Sigmoid colon (tissue), 7 donors: ENCODE measurements around the gene RHEX. TPM values are rescaled to one million over a fixed set of nuclear protein-coding genes. Genes with fewer than 3 reads are reported as not detected.
A peak's percentile ranks its signal among the peaks of the same experiment; 100 is the strongest.

Source experiments
- DNase-seq: peaks from one replicate; pipeline ENCODE4 v3.0.0-alpha.2; 2019
- H3K27ac ChIP-seq, 4 donors: fragments of 200-600 bp; sonication (generic); one replicate each; pipeline ENCODE4 v1.5.1; 2016 to 2019; ENCODE audit warnings: mild to moderate bottlenecking in 1 of 4
- H3K27me3 ChIP-seq, 3 donors: fragments of 200-600 bp; sonication (generic); one replicate each; pipeline ENCODE4 v1.5.1; 2019; ENCODE audit warnings: mild to moderate bottlenecking in 1 of 3
- H3K36me3 ChIP-seq, 4 donors: fragments of 200-600 bp; sonication (generic); one replicate each; pipeline ENCODE4 v1.5.1; 2016 to 2019
- H3K4me1 ChIP-seq, 4 donors: fragments of 200-600 bp; sonication (generic); one replicate each; pipeline ENCODE4 v1.5.1; 2017 to 2019
- H3K4me3 ChIP-seq, 4 donors: fragments of 200-600 bp; sonication (generic); one replicate each; pipeline ENCODE4 v1.5.1; 2017 to 2019; ENCODE audit warnings: mild to moderate bottlenecking in 2 of 4, moderate library complexity in 1 of 4
- H3K9me3 ChIP-seq, 4 donors: fragments of 200-600 bp in 3 of 4; sonication (generic) in 3 of 4; one replicate each; pipeline versions ENCODE4 v1.5.1 to v1.6.1; 2013 to 2019
- EP300 ChIP-seq, 4 donors: sonication (generic); formaldehyde crosslinking; IDR thresholded peaks; one replicate each; pipeline ENCODE4 v1.6.1; 2017; ENCODE audit warnings: antibody characterized with exemption in 4 of 4
- POLR2A ChIP-seq, 2 donors: fragments of 450-650 bp; IDR thresholded peaks; one replicate each; pipeline ENCODE4 v1.6.1; 2016; ENCODE audit warnings: antibody characterized with exemption in 2 of 2, mild to moderate bottlenecking in 2 of 2, moderate library complexity in 2 of 2
- POLR2AphosphoS5 ChIP-seq, 4 donors: sonication (generic); formaldehyde crosslinking; IDR thresholded peaks; one replicate each; pipeline ENCODE4 v1.6.1; 2017; ENCODE audit warnings: antibody characterized with exemption in 4 of 4
- WGBS, 2 donors: extraction: QIAGEN DNeasy Blood & Tissue Kit; methylation state at CpG; one replicate each; pipeline ENCODE4 v1.1.7; 2013; 5-methylcytosine and 5-hydroxymethylcytosine counted together
- intact Hi-C: fragments of 100-400 bp; cut with DNase I; formaldehyde crosslinking; loops from one replicate; pipeline ENCODE4 v1.15.1; 2023
- polyA plus RNA-seq, 3 donors: library from polyadenylated mRNA; stranded (reverse); fragments of 200-250 nt; gene quantifications; one replicate each; pipeline ENCODE4 v1.2.3, GENCODE V29; 2013
- total RNA-seq, 4 donors: library from RNA; depleted of rRNA; stranded (reverse); fragments of >200 nt; gene quantifications; one replicate each; pipeline ENCODE4 v1.1.0, GENCODE V29; 2016
- TF ChIP-seq, protein P1 (sequence below), 4 experiments: fragments of 450-650 bp in 3 of 4; fragments of 200-600 bp in 1 of 4; IDR thresholded peaks; one replicate each; pipeline ENCODE4 v1.5.1; 2016 to 2019; ENCODE audit warnings: antibody characterized with exemption in 4 of 4, mild to moderate bottlenecking in 3 of 4, moderate library complexity in 2 of 4
- donor health status: healthy with polysubstance abuse.
- donor health status: Bipolar disorder and iron deficiency.
- donor health status: healthy.

Gene RHEX
- total and polyA plus RNA-seq, 7 donors = 0.54 to 3.6 (median 2.4) TPM; not detected in 4

- Histone ChIP-seq H3K36me3 (no peaks in the 10 kb centered on the region), H3K4me3 (no peak overlapping the region), H3K9me3 (no peaks in the 10 kb centered on the region), H3K27ac (no peak overlapping the region), H3K27me3 (no peaks in the 10 kb centered on the region), H3K4me1 (peaks cover 0 to 4% (median 0%) of the 10 kb centered on the region in 4 donors)
- 83 to 87% methylated on average over 4 of the region's 4 CpGs for WGBS, 2 donors
- no peak for DNase-seq
- intact Hi-C loops = no loop called here
- TF ChIP-seq, protein P1, sequence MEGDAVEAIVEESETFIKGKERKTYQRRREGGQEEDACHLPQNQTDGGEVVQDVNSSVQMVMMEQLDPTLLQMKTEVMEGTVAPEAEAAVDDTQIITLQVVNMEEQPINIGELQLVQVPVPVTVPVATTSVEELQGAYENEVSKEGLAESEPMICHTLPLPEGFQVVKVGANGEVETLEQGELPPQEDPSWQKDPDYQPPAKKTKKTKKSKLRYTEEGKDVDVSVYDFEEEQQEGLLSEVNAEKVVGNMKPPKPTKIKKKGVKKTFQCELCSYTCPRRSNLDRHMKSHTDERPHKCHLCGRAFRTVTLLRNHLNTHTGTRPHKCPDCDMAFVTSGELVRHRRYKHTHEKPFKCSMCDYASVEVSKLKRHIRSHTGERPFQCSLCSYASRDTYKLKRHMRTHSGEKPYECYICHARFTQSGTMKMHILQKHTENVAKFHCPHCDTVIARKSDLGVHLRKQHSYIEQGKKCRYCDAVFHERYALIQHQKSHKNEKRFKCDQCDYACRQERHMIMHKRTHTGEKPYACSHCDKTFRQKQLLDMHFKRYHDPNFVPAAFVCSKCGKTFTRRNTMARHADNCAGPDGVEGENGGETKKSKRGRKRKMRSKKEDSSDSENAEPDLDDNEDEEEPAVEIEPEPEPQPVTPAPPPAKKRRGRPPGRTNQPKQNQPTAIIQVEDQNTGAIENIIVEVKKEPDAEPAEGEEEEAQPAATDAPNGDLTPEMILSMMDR (IDR thresholded peaks at IDR 0.05) = no peak
- TF ChIP-seq EP300 (IDR thresholded peaks at IDR 0.05) = no peak
- TF ChIP-seq POLR2A (IDR thresholded peaks at IDR 0.05) = no peak
- no peak for TF ChIP-seq POLR2AphosphoS5 (IDR thresholded peaks at IDR 0.05)
These were observed 31.2 kb upstream of the RHEX start for GRCh38 chr1:206021626-206022365.

GRCh38 chr1:206022766-206023165 is 30.2 kb upstream of the RHEX start:
- intact Hi-C loops = no loop called here
- H3K4me3 ChIP-seq = no peak overlapping the region
- TF ChIP-seq POLR2A (IDR thresholded peaks at IDR 0.05) (no peak), EP300 (IDR thresholded peaks at IDR 0.05) (no peak), POLR2AphosphoS5 (IDR thresholded peaks at IDR 0.05) (no peak)
- TF ChIP-seq, protein P1 (IDR thresholded peaks at IDR 0.05) = no peak
- H3K27ac ChIP-seq = no peak overlapping the region
- no peak for DNase-seq
- no peaks in the 10 kb centered on the region for H3K9me3 ChIP-seq
- H3K4me1 ChIP-seq = peaks cover 0 to 4% (median 0%) of the 10 kb centered on the region in 4 donors
- 92 to 94% methylated on average over 7 of the region's 7 CpGs for WGBS, 2 donors
- no peaks in the 10 kb centered on the region for H3K36me3 ChIP-seq
- no peaks in the 10 kb centered on the region for H3K27me3 ChIP-seq

GRCh38 chr1:206023695-206024094 is 29.3 kb upstream of the RHEX start, which contains the start of gene CTSE:
Gene CTSE, minus strand, starts transcription at chr1:206023895. Its CDS starts 104 bp downstream, at chr1:206023791.
- 27 to 75% methylated on average over 11 of the region's 11 CpGs for WGBS, 2 donors
- H3K27ac ChIP-seq = no peak within 1 kb of the TSS
- no peaks in the 10 kb centered on the region for H3K9me3 ChIP-seq
- intact Hi-C loops = no loop called here
- TF ChIP-seq EP300 (IDR thresholded peaks at IDR 0.05) (no peak), POLR2A (IDR thresholded peaks at IDR 0.05) (no peak), POLR2AphosphoS5 (IDR thresholded peaks at IDR 0.05) (no peak)
- no peak within 1 kb of the TSS for H3K4me3 ChIP-seq
- H3K4me1 ChIP-seq = peaks cover 0 to 4% (median 0%) of the 10 kb centered on the region in 4 donors
- no peaks in the 10 kb centered on the region for H3K36me3 ChIP-seq
- H3K27me3 ChIP-seq = no peaks in the 10 kb centered on the region
- no peak for DNase-seq

- H3K36me3 ChIP-seq = no peaks in the 10 kb centered on the region
- intact Hi-C loops = no loop called here
- H3K4me1 ChIP-seq = peaks cover 0 to 4% (median 0%) of the 10 kb centered on the region in 4 donors
- peaks cover 0 to 5% (median 0%) of the 10 kb centered on the region in 3 donors for H3K27me3 ChIP-seq
- H3K9me3 ChIP-seq = no peaks in the 10 kb centered on the region
- TF ChIP-seq POLR2AphosphoS5 (IDR thresholded peaks at IDR 0.05) (no peak), POLR2A (IDR thresholded peaks at IDR 0.05) (no peak), EP300 (IDR thresholded peaks at IDR 0.05) (no peak)
- TF ChIP-seq, protein P1 (IDR thresholded peaks at IDR 0.05) = no peak
- H3K4me3 ChIP-seq = no peak overlapping the region
- 77 to 83% methylated on average over 3 of the region's 3 CpGs for WGBS, 2 donors
- H3K27ac ChIP-seq = no peak overlapping the region
- no peak for DNase-seq
These were observed 27.6 kb upstream of the RHEX start for GRCh38 chr1:206025283-206025820.

DNA sequence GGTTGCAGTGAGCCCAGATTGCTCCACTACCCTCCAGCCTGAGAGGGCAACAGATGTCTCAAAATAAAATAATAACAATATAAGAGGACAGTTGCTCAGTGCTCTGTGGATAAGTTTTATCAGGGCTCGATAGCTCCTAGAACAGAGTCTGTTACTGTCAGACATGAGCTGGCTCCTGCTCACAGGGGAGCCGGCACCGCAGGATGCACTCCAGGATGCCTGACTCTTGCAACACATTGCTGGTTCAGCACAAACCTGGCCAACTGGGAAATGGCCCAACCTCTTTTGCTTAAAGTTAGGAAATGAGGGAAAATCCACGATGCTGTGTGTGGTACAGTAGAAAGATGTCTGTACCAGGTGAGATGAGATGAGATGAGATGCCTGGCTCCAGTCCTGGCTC is 23.5 kb upstream of the RHEX start:
- intact Hi-C loops = no loop called here

More for the DNA sequence above, 23.5 kb upstream of the RHEX start:
- TF ChIP-seq POLR2AphosphoS5 (IDR thresholded peaks at IDR 0.05) (peak in 1 of 4 donors; percentile 16), EP300 (IDR thresholded peaks at IDR 0.05) (no peak)
- TF ChIP-seq, protein P1 (IDR thresholded peaks at IDR 0.05) = no peak
- Histone ChIP-seq H3K4me1 (peaks cover 0 to 4% (median 0%) of the 10 kb centered on the region in 4 donors), H3K27ac (no peak overlapping the region), H3K36me3 (no peaks in the 10 kb centered on the region), H3K27me3 (peaks cover 0 to 5% (median 0%) of the 10 kb centered on the region in 3 donors), H3K4me3 (no peak overlapping the region), H3K9me3 (no peaks in the 10 kb centered on the region)
- DNase-seq = peak; percentile 73
- WGBS, 2 donors = 84% methylated on average over 4 of the region's 4 CpGs
